Tongue (tissue), 2 donors: Measurements from ENCODE around the gene LAMC1. TPM values are rescaled to one million over a fixed set of nuclear protein-coding genes. Genes with fewer than 3 reads are reported as not detected.

Experiments used
- DNase-seq: peaks from one replicate; pipeline ENCODE4 v3.0.0-alpha.2; 2015
- total RNA-seq: library from RNA; depleted of rRNA; stranded (reverse); fragments of >200 nt; gene quantifications from one replicate; pipeline ENCODE4 v1.2.3, GENCODE V29; 2014

LAMC1 gene
- 482 TPM for total RNA-seq

DNA sequence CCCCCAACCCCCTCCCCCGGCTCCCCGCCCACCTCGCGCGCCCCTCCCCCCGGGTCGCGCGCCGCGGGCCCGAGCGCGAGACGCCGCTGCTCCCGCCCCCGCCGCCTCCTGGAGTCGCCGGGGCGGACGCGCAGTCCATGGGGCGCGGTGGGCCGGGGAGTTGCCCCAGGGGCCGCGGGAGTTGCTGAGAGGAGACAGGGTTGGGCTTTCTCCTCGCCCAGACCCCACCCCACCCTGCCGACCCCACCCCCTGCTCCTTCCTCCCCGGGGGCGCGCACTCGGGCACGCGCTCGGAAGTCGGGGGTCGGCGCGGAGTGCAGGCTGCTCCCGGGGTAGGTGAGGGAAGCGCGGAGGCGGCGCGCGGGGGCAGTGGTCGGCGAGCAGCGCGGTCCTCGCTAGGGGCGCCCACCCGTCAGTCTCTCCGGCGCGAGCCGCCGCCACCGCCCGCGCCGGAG is at the start of gene LAMC1:
LAMC1 (plus strand) TSS at position 275 of the 455 bp plus-strand sequence. CDS start 297 bp downstream, outside the sequence.
- peak; percentile 93 for DNase-seq

DNA sequence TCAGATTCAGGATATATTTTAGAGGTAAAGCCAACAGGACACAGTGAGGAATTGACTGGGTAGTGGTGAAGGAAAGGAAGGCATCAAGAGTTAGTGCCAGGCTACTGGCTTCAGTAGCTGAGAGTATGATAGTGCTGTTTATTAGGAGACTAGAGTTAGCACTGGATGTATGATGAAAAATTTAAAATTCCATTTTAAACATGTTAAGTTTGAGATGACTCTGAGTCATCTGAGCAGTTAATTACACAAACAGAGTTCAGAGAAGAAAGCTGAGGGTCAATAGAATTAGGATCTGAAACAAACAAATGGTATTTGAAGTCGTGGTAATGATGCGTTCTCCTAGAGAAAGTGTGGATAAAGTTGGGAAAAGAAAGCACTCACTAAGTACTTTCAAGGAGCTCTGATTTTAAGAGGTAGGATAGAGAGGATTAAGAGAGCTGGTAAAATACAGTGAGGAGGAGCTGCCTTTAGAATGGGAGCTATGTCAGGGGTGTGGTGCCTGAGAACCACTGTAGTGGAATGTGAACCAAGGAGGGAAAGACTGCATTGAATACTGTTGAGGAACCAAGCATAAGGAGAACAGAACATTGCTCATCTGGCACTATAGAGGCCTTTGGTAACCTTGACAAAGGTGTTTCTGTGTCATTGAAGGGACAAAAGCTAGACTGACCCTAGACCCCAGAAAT is 48.6 kb upstream of the LAMC1 start:
- DNase-seq = peak; percentile 9

- DNase-seq = no peak
These were observed 45.7 kb upstream of the LAMC1 start for GRCh38 chr1:182977480-182977879.

GRCh38 chr1:182978151-182978853 is 44.9 kb upstream of the LAMC1 start:
- DNase-seq = no peak

DNA sequence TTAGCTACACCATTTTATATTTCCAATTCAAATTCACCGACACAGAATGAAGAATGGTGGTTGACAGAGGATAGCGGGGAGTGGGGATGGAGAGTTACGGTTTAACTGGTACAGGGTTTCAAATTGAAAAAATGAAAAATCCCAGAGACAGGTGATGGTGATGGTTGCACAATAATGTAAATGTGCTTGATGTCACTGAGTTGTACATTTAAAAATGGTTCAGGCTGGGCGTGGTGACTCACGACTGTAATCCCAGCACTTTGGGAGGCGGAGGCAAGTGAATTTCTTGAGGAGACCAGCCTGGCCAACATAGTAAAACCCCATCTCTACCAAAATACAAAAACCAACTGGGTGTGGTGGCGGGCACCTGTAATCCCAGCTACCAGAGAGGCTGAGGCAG is 39.1 kb upstream of the LAMC1 start:
- no peak for DNase-seq

DNA sequence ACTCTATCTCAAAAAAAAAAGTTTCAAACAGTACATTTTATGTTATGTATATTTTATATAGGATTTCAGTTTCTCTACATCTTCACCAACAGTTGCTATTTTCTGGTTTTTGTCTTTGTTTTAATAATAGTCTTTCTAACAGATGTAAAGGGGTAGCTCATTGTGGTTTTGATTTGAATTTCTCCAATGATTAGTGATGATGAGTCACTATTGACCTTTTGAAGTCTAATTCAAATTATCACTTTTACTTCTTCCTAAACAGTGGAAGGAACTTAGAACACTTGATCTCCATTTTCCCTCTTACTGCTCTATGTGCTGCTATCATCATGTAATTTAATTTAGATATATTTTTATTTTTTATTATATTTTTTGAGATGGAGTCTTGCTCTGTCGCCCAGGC is 38.6 kb upstream of the LAMC1 start:
- DNase-seq = no peak

DNA sequence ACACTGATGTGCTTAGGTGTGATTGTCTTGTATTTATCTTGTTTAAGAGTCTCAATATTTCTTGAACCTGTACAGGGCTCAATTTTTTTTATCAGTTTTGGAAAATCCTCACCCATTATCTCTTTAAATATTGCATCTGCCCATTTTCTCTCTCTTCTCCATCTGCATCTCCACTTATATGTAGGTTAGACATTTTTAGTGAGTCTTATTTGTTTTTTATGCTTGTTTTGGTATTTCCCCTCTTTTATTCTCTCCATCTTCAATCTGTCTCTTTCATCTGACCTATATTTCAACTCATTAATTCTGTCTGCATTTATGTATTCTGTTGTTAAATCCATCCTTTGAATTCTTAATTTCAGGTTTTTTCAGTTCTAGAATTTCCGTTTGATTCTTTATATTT is 37.3 kb upstream of the LAMC1 start:
- DNase-seq = no peak

DNA sequence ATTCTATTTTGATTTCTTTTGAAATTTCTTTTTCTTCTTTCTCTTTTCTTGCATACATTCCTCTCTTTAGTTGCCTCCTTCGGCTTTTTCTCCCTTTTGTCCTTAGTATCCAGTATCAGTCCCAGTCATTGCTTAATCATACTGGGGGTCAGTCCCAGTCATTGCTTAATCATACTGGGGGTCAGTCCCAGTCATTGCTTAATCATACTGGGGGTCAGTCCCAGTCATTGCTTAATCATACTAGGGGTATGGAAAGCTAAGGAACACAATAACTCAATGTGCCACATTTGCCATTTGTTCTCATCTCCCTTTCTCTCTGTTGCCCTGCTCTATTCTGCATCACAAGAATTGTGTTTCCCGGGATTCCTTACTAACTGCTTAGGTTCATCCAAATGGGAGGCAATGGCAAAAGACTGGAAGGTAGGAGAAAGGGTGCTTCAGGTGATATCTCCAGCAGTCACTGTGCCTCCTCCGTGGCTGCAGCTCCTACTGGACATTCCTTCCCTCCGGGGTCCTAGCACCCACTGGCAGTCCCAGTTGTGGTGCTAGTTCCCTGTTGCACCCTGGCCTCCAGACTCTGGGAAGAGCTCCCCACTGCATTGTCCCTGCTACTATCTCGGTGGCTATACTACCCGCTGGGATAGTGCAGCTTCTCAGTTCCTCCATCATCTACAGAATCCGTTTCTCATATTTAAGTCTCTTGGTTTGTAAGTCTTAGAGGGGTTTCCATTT is 32.6 kb upstream of the LAMC1 start:
- DNase-seq = no peak

- DNase-seq = no peak
These were observed 29.5 kb upstream of the LAMC1 start for GRCh38 chr1:182993746-182994145.

DNA sequence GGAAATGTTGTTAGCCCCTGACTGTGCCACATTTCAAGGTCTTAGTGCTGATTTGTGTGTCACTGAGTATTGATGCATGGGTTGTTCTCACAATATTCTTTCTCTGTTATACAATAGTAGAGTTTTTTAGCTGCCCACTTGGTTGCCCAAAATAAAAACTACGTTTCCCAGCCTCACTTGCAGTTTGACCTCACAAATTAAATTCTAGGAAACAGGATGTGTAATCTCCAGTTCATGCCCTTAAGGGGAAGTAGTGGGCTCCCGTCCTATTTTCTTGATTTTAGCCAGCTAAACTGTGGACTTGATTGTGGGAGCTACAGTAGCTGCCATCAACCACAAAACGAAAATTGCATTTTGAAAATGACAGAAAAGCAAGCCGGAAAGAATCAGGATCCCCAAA is 27.3 kb upstream of the LAMC1 start:
- DNase-seq = no peak

- no peak for DNase-seq
These were observed 26.4 kb upstream of the LAMC1 start for GRCh38 chr1:182996816-182997215.

GRCh38 chr1:182998482-182998881 is 24.7 kb upstream of the LAMC1 start:
- no peak for DNase-seq

DNA sequence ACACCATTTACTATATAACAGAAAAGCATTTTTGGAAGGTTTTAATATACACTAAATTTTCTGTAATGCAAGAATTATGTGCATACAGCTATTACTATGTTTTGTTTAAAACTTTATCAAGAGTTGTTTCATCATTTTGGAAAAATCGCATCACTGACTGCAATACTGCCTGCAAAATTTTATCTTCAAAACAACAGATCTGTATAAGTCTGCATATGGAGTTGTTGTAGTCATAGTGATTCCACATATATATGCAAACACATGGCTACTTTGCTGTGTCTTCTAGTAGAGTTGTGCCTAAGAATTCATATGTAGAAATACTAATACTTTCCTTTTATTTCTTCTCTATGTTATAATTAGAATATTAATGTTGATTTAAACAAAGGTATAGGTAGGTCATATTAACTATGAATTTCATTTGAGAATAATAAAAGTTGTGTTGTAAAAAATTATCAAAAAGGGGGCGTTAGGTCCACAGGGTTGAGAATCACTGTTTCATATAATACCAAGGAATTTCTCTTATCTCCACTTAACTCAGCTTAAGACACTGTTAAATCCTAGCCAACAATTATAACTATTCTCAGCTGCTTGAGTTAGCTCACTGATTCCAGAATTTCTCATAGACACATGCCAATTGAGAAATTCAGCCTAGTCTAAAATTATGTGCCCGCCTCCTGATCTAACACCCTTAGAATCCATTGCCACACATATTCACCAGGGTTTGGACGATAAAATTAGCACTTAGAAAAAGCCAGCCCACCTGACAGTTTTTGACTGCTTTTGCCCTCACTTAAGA is 22.9 kb upstream of the LAMC1 start:
- no peak for DNase-seq

GRCh38 chr1:183002267-183002666 is 21.0 kb upstream of the LAMC1 start:
- DNase-seq = no peak

- no peak for DNase-seq
These were observed 20.4 kb upstream of the LAMC1 start for GRCh38 chr1:183002797-183003196.

- DNase-seq = no peak
These were observed 20.0 kb upstream of the LAMC1 start for GRCh38 chr1:183003203-183003602.

DNA sequence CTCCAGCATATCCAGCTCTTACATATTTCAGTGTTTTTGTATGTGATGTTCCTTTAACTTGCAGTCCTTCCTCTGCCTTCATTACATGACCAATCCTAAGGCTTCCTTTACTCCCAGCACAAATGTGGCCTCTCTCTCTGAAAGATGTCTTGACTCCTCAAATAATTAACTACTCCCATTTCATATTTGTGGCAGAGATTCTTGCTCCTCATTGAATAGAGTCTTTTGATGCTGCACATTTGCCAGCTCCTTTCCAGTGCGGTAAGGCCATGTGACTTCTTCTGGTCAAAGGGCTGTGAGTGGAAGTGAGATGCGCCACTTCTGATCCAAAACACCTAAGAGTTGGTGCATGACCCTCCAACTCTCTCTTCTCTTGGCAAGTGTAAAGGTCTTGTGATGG is 19.1 kb upstream of the LAMC1 start:
- DNase-seq = no peak

- no peak for DNase-seq
These were observed 11.4 kb upstream of the LAMC1 start for GRCh38 chr1:183011859-183012258.

DNA sequence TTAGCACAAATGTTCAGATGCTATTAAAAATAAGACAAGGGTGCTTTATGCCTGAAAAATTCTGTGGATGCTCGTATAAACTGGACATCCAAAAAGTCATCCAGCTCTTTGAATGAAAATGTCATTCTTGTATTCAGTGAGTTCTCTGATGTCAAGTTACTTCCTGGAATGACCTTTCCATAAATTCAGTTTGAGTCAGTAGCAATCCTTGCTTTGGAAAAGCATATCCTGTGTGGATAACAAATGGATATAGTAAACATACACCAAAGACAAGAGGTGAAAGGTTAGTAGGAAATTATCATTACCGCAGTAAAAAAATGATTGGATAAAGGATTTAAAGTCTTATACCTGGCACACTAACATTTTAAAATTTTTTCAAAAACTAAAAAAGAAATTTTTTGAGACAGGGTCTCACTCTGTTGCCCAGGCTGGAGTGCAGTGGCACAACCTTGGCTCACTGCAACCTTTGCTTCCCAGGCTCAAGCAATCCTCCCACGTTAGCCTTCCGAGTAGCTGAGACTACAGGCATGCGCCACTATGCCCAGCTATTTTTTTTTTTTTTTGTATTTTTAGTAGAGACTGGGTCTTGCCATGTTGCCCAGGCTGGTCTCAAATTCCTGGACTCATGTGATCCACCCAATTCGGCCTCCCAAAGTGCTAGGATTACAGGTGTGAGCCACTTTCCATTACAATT is 10.8 kb upstream of the LAMC1 start:
- DNase-seq = no peak

DNA sequence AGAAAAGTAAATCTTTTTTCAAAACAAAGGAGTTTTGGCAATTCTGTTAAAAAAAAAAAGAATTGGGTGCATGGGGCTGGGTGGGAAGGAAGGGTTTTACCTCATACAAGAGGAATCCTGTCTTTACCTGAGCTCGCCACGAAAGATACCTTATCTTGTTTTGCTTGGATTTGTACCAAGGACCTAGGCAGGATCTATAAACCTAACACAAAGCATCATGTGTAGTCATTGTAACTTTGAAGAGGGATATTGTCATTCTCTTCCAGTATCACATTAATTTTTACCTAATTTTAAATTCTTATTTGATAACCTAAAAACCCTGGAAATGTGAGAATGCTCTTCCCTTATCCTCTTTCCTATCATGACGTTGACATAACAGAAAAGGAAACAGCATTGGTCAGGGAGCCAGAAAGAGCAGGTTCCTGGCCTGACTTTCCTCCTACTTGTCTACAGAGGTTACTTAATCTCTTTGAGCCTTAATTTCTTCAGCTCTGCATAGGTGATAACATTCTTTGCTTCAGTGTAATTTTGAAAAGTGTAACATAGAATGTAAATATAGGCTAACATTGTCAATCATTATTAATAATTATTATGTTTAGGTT is 4.0 kb upstream of the LAMC1 start:
- DNase-seq = no peak

DNA sequence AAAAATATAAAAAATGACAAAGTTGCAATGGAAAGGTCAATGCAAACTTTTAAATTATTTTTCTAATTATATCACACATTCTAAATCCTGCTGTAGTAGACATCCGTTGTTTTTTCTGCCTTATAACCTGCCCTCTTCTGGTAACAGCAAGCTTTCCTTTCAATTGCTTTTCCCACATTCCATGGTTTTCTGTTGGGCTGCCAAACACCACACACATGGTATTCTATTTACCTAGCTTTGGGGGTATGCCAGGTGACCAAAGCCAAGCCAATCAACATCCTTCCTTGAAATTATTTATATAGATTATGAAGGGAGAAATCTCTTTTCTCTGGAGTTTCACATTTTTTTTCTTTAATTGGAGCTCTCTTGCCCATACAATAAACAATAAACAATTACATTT is 3.4 kb upstream of the LAMC1 start:
- no peak for DNase-seq
